GM18858 (cell line): ENCODE results near the gene GDF7.
A peak's percentile ranks its signal among the peaks of the same experiment; 100 is the strongest.

Experiments
- ATAC-seq: cut with Tn5 transposase; IDR thresholded peaks from one replicate; pipeline ENCODE4 v1.9.1; 2021; ENCODE audit not compliant: unreplicated experiment

The GDF7 gene

DNA sequence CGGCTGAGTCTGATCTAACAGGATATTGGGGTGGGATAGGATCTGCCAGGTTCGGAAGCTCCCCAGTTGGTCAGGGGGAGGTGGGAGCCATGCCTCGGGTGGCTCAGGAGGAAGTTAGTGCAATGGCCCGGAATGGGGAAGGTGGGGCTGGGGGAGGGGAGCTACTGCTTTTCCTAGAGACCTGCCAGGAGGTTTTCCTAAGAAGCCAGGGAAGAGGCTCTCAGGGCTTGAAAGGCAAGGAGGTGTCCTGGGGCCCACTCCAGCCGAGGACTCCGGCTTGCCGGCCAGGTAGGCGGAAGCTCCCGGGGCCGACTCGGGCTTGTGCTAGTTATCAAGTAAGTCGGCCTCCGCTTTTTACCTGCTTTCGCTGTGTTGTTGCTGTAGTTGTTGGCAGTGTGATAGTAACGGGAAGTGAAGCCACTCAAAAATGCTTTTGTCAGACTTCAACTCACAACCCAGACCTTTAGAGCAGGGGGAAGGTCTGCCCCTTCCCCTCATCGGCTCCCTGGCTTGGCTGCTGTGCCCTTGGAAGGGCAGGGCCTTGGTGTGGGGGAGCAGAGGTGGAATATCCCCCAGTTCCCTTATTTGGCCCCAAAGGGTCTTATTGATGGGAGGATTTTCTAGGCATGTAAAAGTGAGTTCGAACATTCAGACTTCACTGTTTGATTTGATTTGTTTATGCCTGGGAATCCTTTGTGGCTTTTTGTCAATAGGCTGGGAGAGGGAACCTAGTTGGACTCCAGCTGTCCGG lies 5.4 kb downstream of the GDF7 start:
- ATAC-seq: no peak

GRCh38 chr2:20673686-20674308 lies 6.9 kb downstream of the GDF7 start:
- no peak for ATAC-seq

DNA sequence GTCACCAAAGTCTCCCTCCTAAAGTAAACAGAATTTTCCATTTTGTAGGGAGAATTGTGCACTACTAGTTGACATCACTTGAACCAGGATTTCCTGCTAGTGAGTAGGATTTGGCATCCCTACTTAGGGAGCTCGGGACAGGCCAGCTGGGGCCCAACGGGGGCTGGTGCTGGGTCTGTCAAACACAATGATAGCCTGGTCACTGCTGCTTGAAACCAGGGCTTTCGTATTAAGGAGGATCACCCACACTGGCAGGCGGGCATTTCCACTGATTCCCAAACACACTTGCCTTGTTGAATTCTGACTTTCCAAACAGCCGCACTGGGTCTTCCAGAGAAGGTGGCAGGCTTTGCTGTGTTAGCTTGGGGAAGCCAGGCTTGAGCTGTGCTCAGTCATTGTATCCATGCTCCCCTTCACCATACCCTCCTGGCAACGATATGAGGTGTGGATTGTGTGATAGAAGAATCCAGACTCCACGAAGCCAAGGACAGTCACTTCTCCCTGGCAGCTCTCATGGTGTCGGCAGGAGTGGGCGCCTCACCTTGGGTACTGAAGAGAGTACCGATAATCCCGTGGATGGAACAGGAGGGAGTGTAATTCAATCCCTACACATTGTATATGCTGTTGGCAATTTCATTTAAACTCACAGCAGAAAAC lies 7.5 kb downstream of the GDF7 start:
- no peak for ATAC-seq

- ATAC-seq: no peak
Observed at GRCh38 chr2:20674974-20675679, 8.2 kb downstream of the GDF7 start.

DNA sequence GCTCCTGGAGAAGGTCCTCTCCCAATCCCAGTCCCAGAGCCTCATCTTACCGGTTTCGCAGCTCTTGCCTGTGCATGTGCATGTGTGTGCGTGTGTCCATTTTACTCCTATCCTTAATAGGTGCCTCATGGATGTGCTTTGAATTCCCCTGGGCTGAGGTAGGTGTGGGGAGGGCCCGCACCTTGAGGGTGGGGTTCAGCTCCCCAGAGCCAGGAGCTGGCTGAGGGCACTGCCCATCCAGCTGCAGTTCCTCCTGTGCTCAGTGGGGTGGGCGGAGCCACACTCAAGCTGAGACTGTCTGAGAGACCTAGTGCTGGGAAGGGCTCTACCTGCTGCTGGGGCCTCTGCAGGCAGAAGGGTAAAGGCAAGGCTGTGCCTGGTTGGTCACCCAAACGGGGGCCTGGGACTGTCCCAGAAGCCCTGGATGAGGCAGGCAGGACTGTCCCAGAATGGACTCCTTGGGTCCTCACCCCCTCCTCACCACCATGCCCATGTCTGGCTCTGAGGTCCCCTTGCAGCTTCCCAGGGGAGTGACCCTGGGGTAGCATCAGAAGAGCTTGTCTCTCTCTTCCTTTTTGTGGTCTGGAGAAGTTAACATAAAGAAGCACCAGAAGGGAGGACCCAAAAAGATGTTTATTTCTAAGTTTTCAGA lies 8.9 kb downstream of the GDF7 start:
- peak; percentile 70 for ATAC-seq

DNA sequence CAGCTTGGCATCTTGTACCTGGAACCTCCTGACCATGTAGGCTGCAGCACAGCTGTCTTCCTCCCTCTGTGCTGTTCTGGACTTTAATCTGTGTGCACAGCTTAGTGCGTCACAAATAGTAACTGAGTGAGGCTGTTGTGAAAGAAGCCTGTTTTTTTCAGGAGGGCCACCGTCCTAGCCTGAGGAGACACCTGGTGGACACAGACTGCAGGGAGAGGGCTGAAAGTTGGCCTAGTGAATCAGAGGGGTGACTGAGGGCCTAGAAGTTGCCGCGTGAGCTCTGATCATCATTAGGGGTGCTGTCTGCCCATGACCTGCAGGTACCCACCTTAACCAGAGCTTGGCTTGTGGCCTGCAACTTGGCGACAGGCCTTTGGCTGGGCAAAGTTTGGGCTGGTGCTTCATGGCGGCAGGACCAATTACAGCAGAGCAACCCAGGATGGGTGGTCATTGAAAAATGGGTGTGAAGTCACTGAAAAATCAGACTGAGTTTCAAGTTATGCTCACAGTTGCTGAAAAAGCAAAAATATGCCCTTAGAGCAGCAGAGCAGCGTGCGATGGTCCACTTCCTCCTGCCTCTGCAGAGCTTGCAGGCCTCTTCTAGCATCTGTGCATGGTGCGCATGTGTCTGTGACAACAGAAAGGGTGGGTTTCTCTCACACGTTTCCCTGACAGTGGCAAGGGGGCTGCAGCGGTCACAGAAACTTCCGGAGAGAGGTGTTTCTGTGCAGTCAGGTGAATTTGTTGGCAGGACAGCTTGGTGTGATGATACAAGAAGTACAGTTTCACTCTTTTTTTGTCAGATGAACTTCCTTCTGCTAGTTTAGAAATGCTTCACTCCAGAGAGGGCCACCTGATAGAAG lies 9.6 kb downstream of the GDF7 start:
- peak; percentile 56 for ATAC-seq

DNA sequence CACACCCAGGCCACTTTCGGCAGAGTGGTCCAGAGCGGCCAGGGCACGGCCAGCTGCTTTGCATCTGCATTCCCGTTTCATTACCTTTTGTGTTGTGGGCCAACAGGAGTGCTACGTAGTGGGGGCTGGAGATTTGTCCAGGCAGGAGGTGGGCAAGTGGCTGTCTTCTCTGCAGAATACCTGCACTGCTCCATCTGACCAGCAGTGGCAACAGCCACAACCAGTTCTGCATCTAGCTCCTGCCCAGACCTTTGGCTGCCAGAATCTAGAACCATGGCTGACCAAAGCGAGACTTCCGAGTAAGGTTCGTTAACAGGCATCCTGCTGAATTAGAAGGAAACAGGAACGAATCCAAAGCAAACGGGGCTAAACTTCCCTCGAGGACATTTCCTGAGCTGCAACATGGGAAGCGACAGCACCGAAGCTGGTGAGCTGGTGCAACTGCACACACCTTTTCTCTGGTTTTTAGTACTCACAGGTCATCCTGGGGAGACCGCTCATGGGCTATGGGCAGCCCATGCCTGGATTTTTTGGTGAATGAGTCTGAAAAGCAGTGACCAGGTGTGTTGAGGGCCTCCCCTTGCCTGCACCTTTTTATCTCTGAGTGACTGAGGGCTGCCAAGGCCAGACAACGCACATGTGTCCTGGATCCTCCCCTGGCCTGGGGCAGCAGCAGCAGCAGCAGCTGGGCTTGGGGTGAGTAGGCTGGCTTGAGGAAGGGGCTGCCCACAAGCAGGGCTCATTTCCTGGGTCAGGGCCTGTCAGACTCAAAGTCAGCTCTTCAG lies 10.5 kb downstream of the GDF7 start:
- peak; percentile 21 for ATAC-seq

DNA sequence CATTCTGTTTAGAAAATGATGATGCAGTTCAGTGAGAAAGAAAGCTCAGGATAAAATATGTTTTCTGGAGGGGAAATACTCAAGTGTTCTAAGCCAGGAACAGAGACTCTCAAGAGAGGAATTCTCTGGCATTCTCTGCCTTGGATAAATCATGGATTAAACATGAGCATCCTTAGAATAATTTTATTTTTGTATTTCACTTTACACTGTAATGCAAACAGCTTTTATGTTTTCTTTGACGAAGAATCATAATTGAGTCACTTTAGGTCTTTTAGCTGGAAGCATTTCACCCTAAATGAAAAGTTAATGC lies 11.1 kb downstream of the GDF7 start:
- no peak for ATAC-seq

DNA sequence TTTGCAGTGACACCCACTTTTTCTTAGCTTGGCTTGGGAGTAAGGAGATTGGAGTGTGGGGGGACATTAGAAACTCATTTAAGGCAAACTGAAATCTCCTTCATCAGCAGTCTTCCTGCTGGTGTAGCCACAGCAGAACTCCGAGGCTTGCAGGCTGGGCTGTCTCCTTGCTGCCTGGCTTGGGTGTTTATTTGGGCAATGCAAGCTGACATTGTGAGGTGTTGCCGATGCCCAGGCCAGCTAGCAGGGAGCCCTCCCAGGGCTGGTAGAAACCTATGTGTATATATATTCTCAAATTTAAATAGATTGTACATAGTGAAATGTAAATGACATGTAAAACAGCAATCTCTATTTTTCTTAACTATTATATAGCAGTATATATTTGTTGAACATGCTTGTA lies 11.8 kb downstream of the GDF7 start:
- no peak for ATAC-seq

GRCh38 chr2:20680744-20681375 lies 13.9 kb downstream of the GDF7 start:
- ATAC-seq: no peak

- no peak for ATAC-seq
Observed at GRCh38 chr2:20682167-20682920, 15.4 kb downstream of the GDF7 start.

- ATAC-seq: no peak
Observed at GRCh38 chr2:20684581-20685063, 17.7 kb downstream of the GDF7 start.

- no peak for ATAC-seq
Observed at GRCh38 chr2:20687260-20687832, 20.4 kb downstream of the GDF7 start.

- no peak for ATAC-seq
Observed at GRCh38 chr2:20689428-20690264, 22.7 kb downstream of the GDF7 start.

- no peak for ATAC-seq
Observed at GRCh38 chr2:20691076-20691734, 24.3 kb downstream of the GDF7 start.

DNA sequence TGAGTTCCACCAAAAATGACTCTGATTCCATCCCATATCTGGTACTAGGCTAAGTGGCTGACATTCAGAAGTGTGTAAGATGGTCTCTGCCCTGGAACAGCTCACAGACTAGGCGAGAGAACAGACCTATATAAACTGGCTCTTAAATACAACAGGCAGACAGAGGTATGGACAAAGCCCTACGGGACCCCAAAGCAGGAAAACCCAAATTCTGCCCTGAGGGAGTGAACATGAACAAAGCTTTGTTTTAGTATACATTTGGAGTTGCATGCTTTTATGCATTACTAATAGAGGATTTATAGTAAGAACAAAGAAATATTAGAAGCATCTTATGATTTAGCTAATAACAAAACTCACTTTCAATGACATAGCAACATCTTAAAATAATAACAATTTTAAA lies 25.1 kb downstream of the GDF7 start:
- ATAC-seq: no peak
